H9 (cell line): ENCODE data around the gene EXOC2. TPM values are rescaled to one million over a fixed set of nuclear protein-coding genes. Genes with fewer than 3 reads are reported as not detected.

Experiments used
- DNase-seq: peaks from one replicate; pipeline ENCODE4 v3.0.0-alpha.2; 2017
- H2AFZ ChIP-seq: one replicate; pipeline ENCODE4 v1.6.1; 2013; ENCODE audit warnings: mild to moderate bottlenecking, low read length, control low read depth, moderate library complexity
- H2AK5ac ChIP-seq: 2 replicates; pipeline ENCODE4 v1.6.1; 2013; ENCODE audit warnings: low read length, control low read depth, mixed read lengths; ENCODE audit not compliant: insufficient read length
- H2BK120ac ChIP-seq: one replicate; pipeline ENCODE4 v1.6.1; 2013; ENCODE audit warnings: low read depth, mild to moderate bottlenecking, low read length, control low read depth, inconsistent platforms; ENCODE audit not compliant: poor library complexity, severe bottlenecking
- H2BK12ac ChIP-seq: 2 replicates; pipeline ENCODE4 v1.6.1; 2013; ENCODE audit warnings: low read length, control low read depth, mixed read lengths, low read depth; ENCODE audit not compliant: insufficient read length
- H2BK15ac ChIP-seq: 2 replicates; pipeline ENCODE4 v1.6.1; 2013; ENCODE audit warnings: low read depth, low read length, control low read depth
- H2BK20ac ChIP-seq: one replicate; pipeline ENCODE4 v1.6.1; 2013; ENCODE audit warnings: low read depth, mild to moderate bottlenecking, low read length, control low read depth, inconsistent platforms; ENCODE audit not compliant: poor library complexity, severe bottlenecking
- H2BK5ac ChIP-seq: 2 replicates; pipeline ENCODE4 v1.6.1; 2013; ENCODE audit warnings: low read length, control low read depth, mixed read lengths; ENCODE audit not compliant: insufficient read length
- H3K14ac ChIP-seq: 2 replicates; pipeline ENCODE4 v1.6.1; 2013; ENCODE audit warnings: low read length, control low read depth; ENCODE audit not compliant: insufficient read depth
- H3K18ac ChIP-seq: 2 replicates; pipeline ENCODE4 v1.6.1; 2013; ENCODE audit warnings: low read depth, mild to moderate bottlenecking, mixed read lengths, low read length, control low read depth; ENCODE audit not compliant: insufficient read length
- H3K23ac ChIP-seq: 2 replicates; pipeline ENCODE4 v1.6.1; 2013; ENCODE audit warnings: low read length, control low read depth, mixed read lengths, low read depth; ENCODE audit not compliant: insufficient read length
- H3K23me2 ChIP-seq: 2 replicates; pipeline ENCODE4 v1.6.1; 2013; ENCODE audit warnings: low read depth, mild to moderate bottlenecking, mixed read lengths, low read length, control low read depth; ENCODE audit not compliant: insufficient read length, poor library complexity, severe bottlenecking
- H3K27ac ChIP-seq: 2 replicates; pipeline ENCODE4 v1.5.1; 2013; ENCODE audit warnings: low read length, control low read depth, mixed read lengths, low read depth; ENCODE audit not compliant: insufficient read length
- H3K27me3 ChIP-seq: 2 replicates; pipeline ENCODE4 v1.6.1; 2013; ENCODE audit warnings: low read length, control low read depth, inconsistent platforms; ENCODE audit not compliant: insufficient read depth
- H3K4ac ChIP-seq: 2 replicates; pipeline ENCODE4 v1.6.1; 2013; ENCODE audit warnings: low read depth, mild to moderate bottlenecking, control low read depth, inconsistent platforms, low read length, moderate library complexity
- H3K4me1 ChIP-seq: 2 replicates; pipeline ENCODE4 v1.6.1; 2013; ENCODE audit warnings: low read length, control low read depth, inconsistent platforms; ENCODE audit not compliant: insufficient read depth
- H3K4me2 ChIP-seq: 2 replicates; pipeline ENCODE4 v1.6.1; 2013; ENCODE audit warnings: low read length, control low read depth, mixed read lengths; ENCODE audit not compliant: insufficient read length, insufficient read depth
- H3K56ac ChIP-seq: 2 replicates; pipeline ENCODE4 v1.6.1; 2013; ENCODE audit warnings: low read depth, mild to moderate bottlenecking, mixed read lengths, low read length, control low read depth; ENCODE audit not compliant: insufficient read length
- H3K79me1 ChIP-seq: 2 replicates; pipeline ENCODE4 v1.6.1; 2013; ENCODE audit warnings: low read depth, mild to moderate bottlenecking, moderate library complexity, low read length, control low read depth, inconsistent platforms; ENCODE audit not compliant: insufficient read depth, poor library complexity, severe bottlenecking
- H3K79me2 ChIP-seq: 2 replicates; pipeline ENCODE4 v1.6.1; 2013; ENCODE audit warnings: low read length, control low read depth, inconsistent platforms; ENCODE audit not compliant: insufficient read depth
- H3K9ac ChIP-seq: 2 replicates; pipeline ENCODE4 v1.6.1; 2013; ENCODE audit warnings: low read length, control low read depth, mixed read lengths; ENCODE audit not compliant: insufficient read length; ENCODE audit errors: extremely low read depth
- H3K9me3 ChIP-seq: one replicate; pipeline ENCODE4 v1.6.1; 2013; ENCODE audit warnings: low read depth, low read length, inconsistent platforms; ENCODE audit not compliant: control insufficient read depth
- H3T11ph ChIP-seq: one replicate; pipeline ENCODE4 v1.6.1; 2013; ENCODE audit warnings: mild to moderate bottlenecking, low read length, control low read depth, inconsistent platforms
- H4K20me1 ChIP-seq: one replicate; pipeline ENCODE4 v1.6.1; 2013; ENCODE audit not compliant: control insufficient read depth, insufficient read length, insufficient read depth
- H4K5ac ChIP-seq: 2 replicates; pipeline ENCODE4 v1.6.1; 2013; ENCODE audit warnings: low read depth, mild to moderate bottlenecking, mixed read lengths, low read length, control low read depth; ENCODE audit not compliant: insufficient read length
- H4K8ac ChIP-seq: replicated peaks from 2 replicates; pipeline ENCODE4 v1.6.1; 2013; ENCODE audit warnings: low read length, control low read depth, mixed read lengths, low read depth; ENCODE audit not compliant: insufficient read length
- H4K91ac ChIP-seq: 2 replicates; pipeline ENCODE4 v1.6.1; 2013; ENCODE audit warnings: low read depth, mild to moderate bottlenecking, moderate library complexity, mixed read lengths, low read length, control low read depth; ENCODE audit not compliant: insufficient read length
- H3K27ac Mint-ChIP-seq, 3 experiments: 2 replicates in 2 of 3; 3 replicates in 1 of 3; pipeline ENCODE4 v1.8.0; 2020 to 2021; ENCODE audit warnings: mixed read lengths in 3 of 3, mild to moderate bottlenecking in 1 of 3, moderate library complexity in 1 of 3
- H3K27me3 Mint-ChIP-seq: 2 replicates; pipeline ENCODE4 v1.8.0; 2021; ENCODE audit warnings: low read depth, mild to moderate bottlenecking, moderate library complexity, mixed read lengths
- H3K36me3 Mint-ChIP-seq, 3 experiments: 2 replicates in 2 of 3; 3 replicates in 1 of 3; pipeline ENCODE4 v1.8.0; 2020 to 2021; ENCODE audit warnings: low read depth in 3 of 3, mixed read lengths in 3 of 3; ENCODE audit not compliant: insufficient read depth in 1 of 3
- H3K4me1 Mint-ChIP-seq, 2 experiments: 2 replicates each; pipeline ENCODE4 v1.8.0; 2020; ENCODE audit warnings: mixed read lengths in 2 of 2
- H3K4me3 Mint-ChIP-seq, 2 experiments: 2 replicates in 1 of 2; 3 replicates in 1 of 2; pipeline ENCODE4 v1.8.0; 2020 to 2021; ENCODE audit warnings: mild to moderate bottlenecking in 2 of 2, mixed read lengths in 2 of 2, moderate library complexity in 1 of 2
- H3K9me3 Mint-ChIP-seq, 2 experiments: 2 replicates in 1 of 2; 3 replicates in 1 of 2; pipeline ENCODE4 v1.8.0; 2020; ENCODE audit warnings: mild to moderate bottlenecking in 2 of 2, mixed read lengths in 2 of 2, moderate library complexity in 1 of 2
- CTCF ChIP-seq: fragments of 200-600 bp; sonication (generic); conservative IDR thresholded peaks from 3 replicates; pipeline ENCODE4 v1.8.0; 2021; ENCODE audit warnings: antibody characterized with exemption, mild to moderate bottlenecking
- total RNA-seq: library from RNA; stranded (reverse); gene quantifications from 2 replicates; pipeline ENCODE4 v1.2.1, GENCODE V29; 2021

The EXOC2 gene
- total RNA-seq, 1 experiment from 2014 or later = 29.9 TPM

GRCh38 chr6:540490-540889 is 152.4 kb downstream of the EXOC2 start:
- no peak overlapping the region for H4K8ac ChIP-seq
- no peak overlapping the region for H3K56ac ChIP-seq
- no peak overlapping the region for H3K27ac ChIP-seq
- no peak overlapping the region for H3K18ac ChIP-seq
- Mint-ChIP-seq H3K36me3 (peaks cover 36 to 57% (median 40%) of the 10 kb centered on the region in 3 experiments), H3K9me3 (peaks cover 5 to 11% of the 10 kb centered on the region in 2 experiments), H3K27ac (no peak overlapping the region), H3K4me3 (no peak overlapping the region), H3K4me1 (no peaks in the 10 kb centered on the region), H3K27me3 (no peaks in the 10 kb centered on the region)
- no peaks in the 10 kb centered on the region for H3K9me3 ChIP-seq
- DNase-seq = no peak
- no peak overlapping the region for H3K9ac ChIP-seq
- H3K4ac ChIP-seq = no peak overlapping the region
- no peak overlapping the region for H2AK5ac ChIP-seq
- no peak overlapping the region for H3K14ac ChIP-seq
- no peak overlapping the region for H2AFZ ChIP-seq
- no peak overlapping the region for H2BK5ac ChIP-seq
- no peak for TF ChIP-seq CTCF
- H3K23me2 ChIP-seq = no peaks in the 10 kb centered on the region
- H2BK120ac ChIP-seq = no peak overlapping the region
- H2BK20ac ChIP-seq = no peak overlapping the region
- no peak overlapping the region for H2BK15ac ChIP-seq
- no peak overlapping the region for H3T11ph ChIP-seq
- H4K5ac ChIP-seq = no peak overlapping the region
- no peaks in the 10 kb centered on the region for H3K27me3 ChIP-seq
- no peaks in the 10 kb centered on the region for H4K20me1 ChIP-seq
- no peak overlapping the region for H4K91ac ChIP-seq
- no peak overlapping the region for H2BK12ac ChIP-seq
- no peak overlapping the region for H3K23ac ChIP-seq
- H3K79me1 ChIP-seq = no peaks in the 10 kb centered on the region
- no peaks in the 10 kb centered on the region for H3K4me1 ChIP-seq
- no peak overlapping the region for H3K4me2 ChIP-seq
- no peaks in the 10 kb centered on the region for H3K79me2 ChIP-seq
